ENCODE data around the gene WNT10A.
A peak's percentile ranks its signal among the peaks of the same experiment; 100 is the strongest.

WNT10A gene

DNA sequence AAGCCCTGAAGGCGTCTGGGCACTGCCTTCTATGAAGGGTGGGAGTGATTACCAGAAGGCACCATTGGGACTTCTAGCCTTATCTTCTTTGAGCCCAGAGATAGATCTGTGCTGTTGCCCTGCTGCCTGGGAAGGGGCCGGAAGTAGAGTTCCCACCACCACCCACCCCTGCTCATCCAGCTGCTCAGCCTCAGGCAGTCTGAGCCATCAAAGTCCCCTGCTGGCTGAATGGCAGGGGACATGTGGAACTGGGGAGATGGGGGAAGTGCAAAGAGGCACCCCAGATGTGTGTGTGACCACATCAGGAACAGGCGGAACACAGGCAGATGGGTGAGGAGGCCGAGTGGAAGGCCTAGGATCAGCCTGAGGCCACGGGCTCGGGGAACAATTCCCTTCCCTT lies 3.3 kb upstream of the WNT10A start:
- DNase-seq (ENCODE audit: low spot score): no peak

DNA sequence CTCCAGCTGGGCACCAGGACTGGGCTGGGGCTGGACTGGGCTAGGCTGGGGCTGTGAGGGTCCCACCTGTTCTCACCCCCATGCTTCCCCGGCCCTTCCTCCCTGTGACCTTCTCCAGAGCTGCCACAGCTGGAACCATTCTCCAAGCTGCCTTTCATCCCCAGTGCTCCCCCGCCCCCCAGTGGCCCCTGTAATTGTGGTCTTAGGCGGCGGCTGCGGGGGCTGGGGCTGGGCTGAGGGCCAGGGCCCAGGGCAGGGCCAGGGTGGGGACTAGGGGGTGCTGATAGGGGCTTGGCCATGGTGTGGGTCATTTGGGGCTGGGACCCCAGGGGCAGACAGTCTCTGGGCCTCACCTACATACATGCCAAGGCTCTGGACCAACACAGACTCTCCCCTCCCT lies 2.8 kb upstream of the WNT10A start:
- DNase-seq (ENCODE audit: low spot score): no peak

DNA sequence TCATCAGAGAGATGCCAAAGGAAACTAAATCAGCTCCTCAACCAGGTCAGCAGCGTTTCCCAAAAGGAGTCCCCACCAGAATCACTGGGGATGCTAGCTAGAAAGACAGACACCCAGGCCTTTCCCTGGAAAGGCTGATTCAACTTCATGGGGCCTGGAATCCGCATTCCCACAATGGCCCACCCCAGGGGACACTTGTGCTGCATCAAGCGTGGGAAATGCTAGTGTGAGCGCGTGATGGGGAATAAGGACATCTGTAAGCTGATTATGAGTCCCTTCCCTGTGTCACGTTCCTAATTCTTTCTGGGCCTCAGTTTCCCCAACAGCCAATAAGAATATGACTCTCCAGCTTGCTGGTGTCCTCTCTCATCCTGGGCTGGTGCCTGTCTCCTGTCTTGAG lies 2.2 kb upstream of the WNT10A start:
- no peak for DNase-seq (ENCODE audit: low spot score)

DNA sequence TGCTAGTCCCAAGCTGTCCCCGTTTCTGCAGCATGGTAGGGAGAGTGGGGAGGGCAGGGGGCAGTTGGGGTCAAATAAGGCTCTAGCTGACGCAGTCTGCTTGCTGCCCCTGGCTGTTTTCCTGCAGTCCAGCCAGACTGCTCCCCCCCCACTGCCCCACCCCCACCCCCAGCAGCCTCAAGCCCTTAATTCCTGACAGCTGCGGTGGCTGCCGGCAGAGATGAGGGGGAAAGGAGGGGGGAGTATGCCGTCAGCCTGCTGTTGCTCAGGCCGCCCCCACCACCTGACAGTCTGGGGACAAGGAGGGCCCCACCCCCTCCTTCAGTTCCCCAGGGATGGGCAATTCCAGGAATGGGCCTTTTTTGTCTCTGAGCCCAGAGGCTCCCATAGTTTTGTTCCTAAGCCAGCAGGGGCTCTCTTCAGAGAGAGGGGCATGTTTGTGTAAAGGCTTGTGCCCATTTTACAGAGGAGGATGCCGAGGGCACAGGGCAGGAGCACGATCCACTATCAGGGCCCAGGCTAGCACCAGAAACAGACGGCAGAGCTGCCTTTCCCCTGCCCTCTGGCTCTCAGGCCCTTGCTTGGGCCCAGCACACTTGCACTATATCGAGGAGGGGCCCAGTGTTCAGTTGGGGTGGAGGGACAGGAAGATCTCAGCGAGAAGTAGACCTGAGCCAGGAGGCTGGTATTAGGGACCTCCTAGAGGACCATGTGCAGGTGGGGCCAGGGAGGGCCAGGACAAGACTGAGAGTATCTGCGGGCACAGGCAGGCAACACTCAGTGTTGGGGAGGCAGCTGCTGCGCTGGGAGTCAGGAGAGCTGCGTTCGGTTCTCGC lies 1.5 kb upstream of the WNT10A start:
- DNase-seq (ENCODE audit: low spot score): no peak

DNA sequence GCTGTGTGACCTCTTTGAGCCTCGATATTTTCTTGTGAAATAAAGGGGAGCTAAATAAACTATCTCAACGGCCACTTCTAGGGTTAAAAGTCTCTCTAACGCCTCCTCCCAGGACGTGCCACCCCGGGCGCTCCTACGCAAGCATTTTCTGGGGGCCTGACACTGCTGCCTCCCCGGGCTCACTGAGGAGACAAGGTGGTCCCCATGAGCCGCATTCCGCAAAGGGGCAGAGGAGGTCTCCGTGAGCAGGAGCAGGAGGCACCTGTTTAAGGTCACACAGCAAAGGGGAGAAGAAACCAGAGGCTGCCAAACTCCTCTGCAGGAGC lies 913 bp upstream of the WNT10A start:
- no peak for DNase-seq (ENCODE audit: low spot score)

DNA sequence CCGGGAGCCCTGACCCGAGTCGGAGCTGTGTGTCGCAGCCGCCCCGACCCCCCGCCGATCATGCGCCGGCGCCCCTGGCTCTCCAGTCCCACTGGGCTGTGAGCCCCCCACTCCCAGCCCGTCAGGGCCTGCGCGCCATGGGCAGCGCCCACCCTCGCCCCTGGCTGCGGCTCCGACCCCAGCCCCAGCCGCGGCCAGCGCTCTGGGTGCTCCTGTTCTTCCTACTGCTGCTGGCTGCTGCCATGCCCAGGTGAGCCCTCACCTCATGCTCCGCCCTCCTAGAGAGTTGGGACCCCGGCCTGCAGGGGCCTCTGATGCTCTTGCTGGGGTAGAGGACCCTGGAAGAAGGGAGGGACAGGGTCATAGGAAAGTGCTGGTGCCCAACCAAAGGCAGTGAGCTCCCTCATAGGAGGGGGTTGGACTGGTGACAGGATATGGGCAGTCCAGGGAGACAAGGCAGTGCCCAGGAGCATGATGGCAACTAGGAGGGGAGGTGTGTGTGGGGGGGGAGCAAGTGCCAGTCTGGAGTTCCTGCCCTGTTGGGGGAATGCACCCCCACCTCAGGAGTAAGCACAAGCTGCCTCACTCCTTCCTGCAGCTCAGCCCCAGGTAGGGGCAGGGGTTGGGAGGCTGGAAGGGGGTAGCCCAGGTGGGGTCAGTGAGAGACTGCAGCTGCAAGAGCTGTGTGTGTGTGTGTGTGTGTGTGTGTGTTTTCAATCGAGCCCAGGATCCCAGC lies 375 bp downstream of the WNT10A start:
- no peak for DNase-seq (ENCODE audit: low spot score)

DNA sequence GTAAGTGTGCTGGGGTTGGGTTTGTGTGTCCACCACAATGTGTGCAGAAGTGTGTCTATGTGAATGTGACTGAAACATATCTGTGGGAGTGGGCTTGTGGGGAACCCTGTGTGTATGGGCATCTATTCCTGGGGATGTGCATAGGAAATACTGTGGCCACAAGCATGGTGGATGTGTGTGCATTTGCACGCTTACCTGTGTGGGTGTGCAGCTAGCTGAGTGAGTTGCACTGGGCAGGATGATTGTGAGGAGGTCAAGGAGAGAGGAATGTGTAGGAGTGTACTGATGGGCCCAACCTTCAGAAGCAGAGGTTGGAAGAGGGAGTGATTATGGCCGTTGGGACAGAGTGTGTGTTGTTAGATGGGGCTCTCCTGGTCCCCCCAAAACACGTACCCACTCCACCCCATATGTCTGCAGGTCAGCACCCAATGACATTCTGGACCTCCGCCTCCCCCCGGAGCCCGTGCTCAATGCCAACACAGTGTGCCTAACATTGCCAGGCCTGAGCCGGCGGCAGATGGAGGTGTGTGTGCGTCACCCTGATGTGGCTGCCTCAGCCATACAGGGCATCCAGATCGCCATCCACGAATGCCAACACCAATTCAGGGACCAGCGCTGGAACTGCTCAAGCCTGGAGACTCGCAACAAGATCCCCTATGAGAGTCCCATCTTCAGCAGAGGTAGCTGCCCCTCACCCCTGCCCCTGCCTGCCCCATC lies 1.2 kb downstream of the WNT10A start:
- DNase-seq (ENCODE audit: low spot score): no peak

GRCh38 chr2:218882461-218882816 lies 1.8 kb downstream of the WNT10A start:
- no peak for DNase-seq (ENCODE audit: low spot score)

DNA sequence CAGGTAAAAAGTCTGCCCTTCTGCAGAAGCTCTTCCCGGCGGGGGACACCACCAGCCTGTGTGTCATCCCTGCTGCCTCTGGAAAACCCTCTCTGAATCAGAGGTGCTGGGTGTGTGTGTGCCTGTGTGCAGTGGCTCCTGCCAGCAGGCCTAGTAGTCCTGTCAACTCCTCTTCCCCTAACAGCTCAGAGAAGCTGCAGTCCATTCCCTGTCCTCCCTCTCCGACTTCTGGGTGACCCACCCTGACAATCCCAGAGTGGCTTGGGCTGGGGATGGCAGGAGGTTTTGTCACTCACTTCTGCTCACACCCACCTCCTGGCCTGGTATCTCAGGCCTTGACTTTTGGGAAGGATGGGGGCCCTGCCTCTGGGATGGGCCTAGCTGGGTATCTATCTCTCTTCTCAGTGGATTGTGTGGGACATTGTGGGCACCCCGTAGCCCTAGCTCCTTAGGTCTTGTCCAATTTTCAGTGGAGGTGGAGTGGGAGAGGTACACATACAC lies 2.3 kb downstream of the WNT10A start:
- DNase-seq (ENCODE audit: low spot score): no peak

- peak; percentile 71 for DNase-seq (ENCODE audit: low spot score)
Measured at GRCh38 chr2:218883491-218884490, 3.1 kb downstream of the WNT10A start.

DNA sequence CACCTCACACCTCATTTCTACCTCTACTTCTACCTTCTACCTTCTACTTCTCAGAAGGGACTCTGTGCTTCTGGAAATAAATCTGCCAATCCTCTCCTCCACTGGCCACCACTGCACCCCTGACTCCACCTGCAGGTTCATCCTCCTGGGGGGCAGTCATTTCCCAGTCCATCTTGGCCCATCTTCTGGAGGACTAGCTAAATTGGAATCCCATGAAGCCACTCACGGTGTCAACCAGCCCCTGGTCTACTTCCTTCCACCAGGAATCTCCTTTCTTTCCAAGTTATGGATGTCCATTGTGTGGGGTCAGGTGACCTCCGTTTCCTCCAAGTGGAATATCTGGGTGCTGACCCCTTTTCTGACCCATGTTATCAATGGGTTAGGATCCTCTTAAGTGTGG lies 3.9 kb downstream of the WNT10A start:
- DNase-seq (ENCODE audit: low spot score): no peak

GRCh38 chr2:218885981-218886947 lies 5.6 kb downstream of the WNT10A start:
- DNase-seq (ENCODE audit: low spot score): peak; percentile 62

DNA sequence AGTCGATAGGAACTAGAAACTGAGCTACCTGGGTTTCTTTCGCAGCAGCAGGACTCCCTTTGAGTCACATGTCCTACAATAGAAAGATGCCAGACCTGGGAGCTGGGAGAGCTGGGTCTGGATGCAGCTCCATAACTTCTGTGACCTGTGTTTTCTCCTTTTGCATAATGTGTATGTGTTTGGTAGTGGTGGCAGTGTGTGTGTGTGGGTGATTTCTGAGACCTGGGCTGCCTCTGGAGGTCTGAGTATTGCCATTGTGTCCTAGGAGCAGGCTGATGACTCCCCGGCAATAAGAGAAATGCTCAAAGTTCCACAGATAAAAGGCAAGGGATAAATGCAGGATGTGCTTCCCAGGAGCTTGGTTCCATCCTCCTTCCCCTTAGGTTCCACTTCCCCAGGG lies 6.4 kb downstream of the WNT10A start:
- no peak for DNase-seq (ENCODE audit: low spot score)

GRCh38 chr2:218888341-218888740 lies 7.7 kb downstream of the WNT10A start:
- DNase-seq (ENCODE audit: low spot score): no peak

GRCh38 chr2:218889937-218890336 lies 9.3 kb downstream of the WNT10A start:
- DNase-seq (ENCODE audit: low spot score): no peak

- DNase-seq (ENCODE audit: low spot score): no peak
Measured at GRCh38 chr2:218890369-218890768, 9.7 kb downstream of the WNT10A start.

DNA sequence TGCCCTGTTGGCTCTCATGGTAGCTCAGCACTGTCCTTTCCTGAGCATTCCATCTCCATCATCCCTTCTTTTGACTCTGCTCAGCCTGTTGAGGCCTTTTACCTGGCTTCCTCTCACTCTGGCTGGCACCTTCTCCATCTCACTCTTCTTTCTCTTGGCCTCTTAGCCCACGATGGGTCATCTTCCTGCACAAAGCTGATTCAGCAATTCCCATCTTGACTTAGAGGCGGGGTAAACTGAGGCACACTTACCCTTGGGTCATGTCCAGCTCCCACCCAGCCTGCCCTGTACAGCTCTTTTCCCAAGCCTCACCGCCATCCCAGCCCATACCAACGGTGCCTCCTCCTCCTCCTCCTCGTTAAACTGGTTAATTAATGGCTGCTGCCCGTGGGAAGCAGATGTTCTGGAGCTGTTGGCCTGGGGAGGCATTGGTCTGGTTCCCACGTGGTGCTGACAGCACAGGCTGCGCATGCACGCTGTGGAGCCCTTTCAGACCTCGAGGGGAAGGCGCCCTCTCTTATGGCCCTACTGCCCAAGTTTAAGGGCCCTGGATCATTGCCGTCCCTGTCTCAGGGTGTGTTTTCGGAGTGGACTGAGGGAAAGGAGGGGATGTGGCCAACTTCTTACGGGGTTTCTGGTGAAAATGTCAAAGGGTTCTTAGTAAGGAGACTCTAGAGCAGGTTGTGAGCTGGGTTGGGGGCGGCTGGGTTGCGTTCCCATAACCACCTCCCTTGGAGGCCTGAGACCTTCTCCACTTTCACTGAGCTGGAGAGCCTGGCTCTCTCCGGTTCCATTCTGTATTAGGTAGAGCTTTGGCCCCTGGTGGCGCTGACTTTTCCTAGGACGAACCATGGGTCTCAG lies 10.9 kb downstream of the WNT10A start:
- DNase-seq (ENCODE audit: low spot score): no peak

DNA sequence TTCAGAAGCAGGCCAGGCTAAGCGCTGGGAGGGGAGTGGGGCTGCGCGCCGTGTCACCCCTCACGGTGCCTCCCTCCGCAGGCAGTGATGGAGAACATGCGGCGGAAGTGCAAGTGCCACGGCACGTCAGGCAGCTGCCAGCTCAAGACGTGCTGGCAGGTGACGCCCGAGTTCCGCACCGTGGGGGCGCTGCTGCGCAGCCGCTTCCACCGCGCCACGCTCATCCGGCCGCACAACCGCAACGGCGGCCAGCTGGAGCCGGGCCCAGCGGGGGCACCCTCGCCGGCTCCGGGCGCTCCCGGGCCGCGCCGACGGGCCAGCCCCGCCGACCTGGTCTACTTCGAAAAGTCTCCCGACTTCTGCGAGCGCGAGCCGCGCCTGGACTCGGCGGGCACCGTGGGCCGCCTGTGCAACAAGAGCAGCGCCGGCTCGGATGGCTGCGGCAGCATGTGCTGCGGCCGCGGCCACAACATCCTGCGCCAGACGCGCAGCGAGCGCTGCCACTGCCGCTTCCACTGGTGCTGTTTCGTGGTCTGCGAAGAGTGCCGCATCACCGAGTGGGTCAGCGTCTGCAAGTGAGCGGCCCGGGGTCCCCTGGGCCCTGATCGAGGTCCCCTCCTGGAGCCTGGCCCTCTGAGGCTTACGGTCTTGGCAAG lies 12.2 kb downstream of the WNT10A start:
- DNase-seq (ENCODE audit: low spot score): peak; percentile 88
